Measurements from ENCODE around the gene IQGAP3.

Gene IQGAP3

GRCh38 chr1:156511644-156512043, 60.7 kb downstream of the IQGAP3 start:
- TF ChIP-seq MAX (IDR thresholded peaks at IDR 0.05) (no peak), TCF12 (IDR thresholded peaks at IDR 0.05; ENCODE audit: low read depth) (no peak), ZBTB7A (IDR thresholded peaks at IDR 0.05; ENCODE audit: low read depth) (no peak), FOXM1 (IDR thresholded peaks at IDR 0.05; ENCODE audit: borderline replicate concordance, low read depth) (no peak), NFIC (IDR thresholded peaks at IDR 0.05) (no peak), YY1 (IDR thresholded peaks at IDR 0.05; ENCODE audit: low read depth) (no peak), TAF1 (IDR thresholded peaks at IDR 0.05; ENCODE audit: low read depth) (no peak), RAD21 (IDR thresholded peaks at IDR 0.05; ENCODE audit: low read depth) (no peak), CREB1 (IDR thresholded peaks at IDR 0.05; ENCODE audit: low read depth) (no peak), TEAD4 (IDR thresholded peaks at IDR 0.05) (no peak), EP300 (IDR thresholded peaks at IDR 0.05; ENCODE audit: borderline replicate concordance) (no peak), USF1 (IDR thresholded peaks at IDR 0.05) (no peak), EGR1 (IDR thresholded peaks at IDR 0.05) (no peak), REST (IDR thresholded peaks at IDR 0.05; ENCODE audit: low read depth) (no peak), CEBPB (IDR thresholded peaks at IDR 0.05) (no peak)

- TF ChIP-seq EGR1 (IDR thresholded peaks at IDR 0.05) (no peak), REST (IDR thresholded peaks at IDR 0.05; ENCODE audit: low read depth) (no peak), MAX (IDR thresholded peaks at IDR 0.05) (no peak), USF1 (IDR thresholded peaks at IDR 0.05) (no peak), YY1 (IDR thresholded peaks at IDR 0.05; ENCODE audit: low read depth) (no peak), TEAD4 (IDR thresholded peaks at IDR 0.05) (no peak), FOXM1 (IDR thresholded peaks at IDR 0.05; ENCODE audit: borderline replicate concordance, low read depth) (no peak), EP300 (IDR thresholded peaks at IDR 0.05; ENCODE audit: borderline replicate concordance) (no peak), RAD21 (IDR thresholded peaks at IDR 0.05; ENCODE audit: low read depth) (no peak), NFIC (IDR thresholded peaks at IDR 0.05) (no peak), ZBTB7A (IDR thresholded peaks at IDR 0.05; ENCODE audit: low read depth) (no peak), CEBPB (IDR thresholded peaks at IDR 0.05) (no peak), TAF1 (IDR thresholded peaks at IDR 0.05; ENCODE audit: low read depth) (no peak), CREB1 (IDR thresholded peaks at IDR 0.05; ENCODE audit: low read depth) (no peak), TCF12 (IDR thresholded peaks at IDR 0.05; ENCODE audit: low read depth) (no peak)
Observed at GRCh38 chr1:156510709-156511108, 61.7 kb downstream of the IQGAP3 start.

GRCh38 chr1:156509424-156510034, 62.8 kb downstream of the IQGAP3 start:
- no peak for TF ChIP-seq CREB1 (IDR thresholded peaks at IDR 0.05; ENCODE audit: low read depth)
- TF ChIP-seq RAD21 (IDR thresholded peaks at IDR 0.05; ENCODE audit: low read depth): no peak
- no peak for TF ChIP-seq EGR1 (IDR thresholded peaks at IDR 0.05)
- no peak for TF ChIP-seq EP300 (IDR thresholded peaks at IDR 0.05; ENCODE audit: borderline replicate concordance)
- TF ChIP-seq YY1 (IDR thresholded peaks at IDR 0.05; ENCODE audit: low read depth): no peak

GRCh38 chr1:156508955-156509234, 63.5 kb downstream of the IQGAP3 start:
- TF ChIP-seq CEBPB (IDR thresholded peaks at IDR 0.05) (no peak), EGR1 (IDR thresholded peaks at IDR 0.05) (no peak), TCF12 (IDR thresholded peaks at IDR 0.05; ENCODE audit: low read depth) (no peak), ZBTB7A (IDR thresholded peaks at IDR 0.05; ENCODE audit: low read depth) (no peak), EP300 (IDR thresholded peaks at IDR 0.05; ENCODE audit: borderline replicate concordance) (no peak), REST (IDR thresholded peaks at IDR 0.05; ENCODE audit: low read depth) (no peak), CREB1 (IDR thresholded peaks at IDR 0.05; ENCODE audit: low read depth) (no peak), NFIC (IDR thresholded peaks at IDR 0.05) (no peak), RAD21 (IDR thresholded peaks at IDR 0.05; ENCODE audit: low read depth) (no peak), USF1 (IDR thresholded peaks at IDR 0.05) (no peak)

Measured in Ishikawa (cell line).